ENCODE measurements around the gene HOXC4. TPM values are rescaled to one million over a fixed set of nuclear protein-coding genes. Genes with fewer than 3 reads are reported as not detected.

Gene HOXC4
- total RNA-seq, 1 donor from 2014 or later, result not detected

GRCh38 chr12:54042970-54043853, 10.4 kb upstream of the HOXC4 start:
- peaks cover 69% of the 10 kb centered on the region for H3K27me3 ChIP-seq (ENCODE audit: control insufficient read depth, insufficient read depth, low read length)
- FAIRE-seq, result peak; percentile 60
- H3K4me3 ChIP-seq (ENCODE audit: low read depth, low read length), result no peak overlapping the region

DNA sequence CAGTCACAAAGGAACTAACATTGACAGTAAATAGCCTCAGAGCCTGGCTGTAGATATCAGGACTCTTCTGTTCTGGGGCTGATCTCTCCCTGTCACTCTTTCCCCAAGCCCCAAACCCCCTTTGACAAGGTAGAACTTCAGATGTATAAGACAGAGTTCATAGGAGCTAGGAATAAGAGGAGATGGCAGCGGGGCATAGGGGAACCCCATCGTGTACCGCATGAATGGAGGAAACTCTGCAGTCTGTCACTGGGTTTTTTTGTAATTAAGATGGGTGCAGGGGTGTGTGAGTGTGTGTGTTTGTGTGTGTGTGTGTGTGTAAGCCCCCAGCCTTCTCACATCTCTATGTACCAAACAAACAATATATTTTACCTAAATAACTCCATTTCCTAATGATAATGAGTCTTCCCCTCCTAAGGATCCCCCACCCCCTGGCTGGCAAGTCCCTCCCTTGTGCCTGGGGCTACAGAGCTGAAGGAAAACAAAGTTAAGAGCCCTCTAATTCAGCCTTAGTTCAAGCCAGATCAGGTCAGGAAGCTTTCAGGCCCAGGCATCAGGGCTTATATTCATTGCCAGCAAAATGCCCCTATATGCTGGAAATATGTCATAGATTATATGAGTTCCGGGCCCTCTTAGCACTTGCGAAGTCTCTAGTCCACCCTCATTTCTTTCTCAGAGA, 9.1 kb upstream of the HOXC4 start:
- peaks cover 65% of the 10 kb centered on the region for H3K27me3 ChIP-seq (ENCODE audit: control insufficient read depth, insufficient read depth, low read length)
- DNase-seq (ENCODE audit: low read depth) (no peak), FAIRE-seq (no peak)
- H3K4me3 ChIP-seq (ENCODE audit: low read depth, low read length), result no peak overlapping the region
- TF ChIP-seq, protein P1, sequence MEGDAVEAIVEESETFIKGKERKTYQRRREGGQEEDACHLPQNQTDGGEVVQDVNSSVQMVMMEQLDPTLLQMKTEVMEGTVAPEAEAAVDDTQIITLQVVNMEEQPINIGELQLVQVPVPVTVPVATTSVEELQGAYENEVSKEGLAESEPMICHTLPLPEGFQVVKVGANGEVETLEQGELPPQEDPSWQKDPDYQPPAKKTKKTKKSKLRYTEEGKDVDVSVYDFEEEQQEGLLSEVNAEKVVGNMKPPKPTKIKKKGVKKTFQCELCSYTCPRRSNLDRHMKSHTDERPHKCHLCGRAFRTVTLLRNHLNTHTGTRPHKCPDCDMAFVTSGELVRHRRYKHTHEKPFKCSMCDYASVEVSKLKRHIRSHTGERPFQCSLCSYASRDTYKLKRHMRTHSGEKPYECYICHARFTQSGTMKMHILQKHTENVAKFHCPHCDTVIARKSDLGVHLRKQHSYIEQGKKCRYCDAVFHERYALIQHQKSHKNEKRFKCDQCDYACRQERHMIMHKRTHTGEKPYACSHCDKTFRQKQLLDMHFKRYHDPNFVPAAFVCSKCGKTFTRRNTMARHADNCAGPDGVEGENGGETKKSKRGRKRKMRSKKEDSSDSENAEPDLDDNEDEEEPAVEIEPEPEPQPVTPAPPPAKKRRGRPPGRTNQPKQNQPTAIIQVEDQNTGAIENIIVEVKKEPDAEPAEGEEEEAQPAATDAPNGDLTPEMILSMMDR (IDR thresholded peaks at IDR 0.05; ENCODE audit: insufficient read depth, low read length, severe bottlenecking), result no peak
- no peaks in the 10 kb centered on the region for H3K36me3 ChIP-seq (ENCODE audit: control insufficient read depth, insufficient read depth, low read length)

More at GRCh38 chr12:54042970-54043853, 10.4 kb upstream of the HOXC4 start:
- no peak for DNase-seq (ENCODE audit: low read depth)
- H3K36me3 ChIP-seq (ENCODE audit: control insufficient read depth, insufficient read depth, low read length), result no peaks in the 10 kb centered on the region
- TF ChIP-seq, protein P1 (IDR thresholded peaks at IDR 0.05; ENCODE audit: insufficient read depth, low read length, severe bottlenecking), result no peak

GRCh38 chr12:54045401-54045800, 8.2 kb upstream of the HOXC4 start:
- Histone ChIP-seq H3K27me3 (ENCODE audit: control insufficient read depth, insufficient read depth, low read length) (peaks cover 68% of the 10 kb centered on the region), H3K36me3 (ENCODE audit: control insufficient read depth, insufficient read depth, low read length) (no peaks in the 10 kb centered on the region), H3K4me3 (ENCODE audit: low read depth, low read length) (no peak overlapping the region)
- DNase-seq (ENCODE audit: low read depth), result no peak
- TF ChIP-seq, protein P1 (IDR thresholded peaks at IDR 0.05; ENCODE audit: insufficient read depth, low read length, severe bottlenecking), result no peak
- FAIRE-seq, result no peak

GRCh38 chr12:54045868-54046521, 7.6 kb upstream of the HOXC4 start:
- H3K4me3 ChIP-seq (ENCODE audit: low read depth, low read length), result no peak overlapping the region
- H3K27me3 ChIP-seq (ENCODE audit: control insufficient read depth, insufficient read depth, low read length), result peaks cover 69% of the 10 kb centered on the region
- TF ChIP-seq, protein P1 (IDR thresholded peaks at IDR 0.05; ENCODE audit: insufficient read depth, low read length, severe bottlenecking), result no peak
- no peak for FAIRE-seq
- no peak for DNase-seq (ENCODE audit: low read depth)
- no peaks in the 10 kb centered on the region for H3K36me3 ChIP-seq (ENCODE audit: control insufficient read depth, insufficient read depth, low read length)

DNA sequence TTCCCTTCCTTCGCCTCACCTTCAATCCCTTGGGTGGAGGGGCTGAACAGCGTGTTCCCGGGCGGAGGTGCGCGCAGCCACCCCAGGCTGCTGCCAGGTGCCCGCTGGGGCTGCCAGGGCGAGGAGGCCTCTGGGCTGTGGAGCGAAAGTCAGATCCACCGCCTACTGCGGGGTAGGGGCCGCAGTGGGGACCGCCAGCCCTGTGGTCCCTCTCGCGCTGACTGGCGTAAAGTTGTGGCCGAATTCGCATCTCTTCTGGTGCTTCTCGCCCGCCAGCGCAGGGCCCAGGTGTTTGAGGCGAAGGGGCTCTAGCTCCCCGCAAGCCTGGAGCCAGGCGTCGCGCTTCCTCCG, 6.9 kb upstream of the HOXC4 start:
- Histone ChIP-seq H3K36me3 (ENCODE audit: control insufficient read depth, insufficient read depth, low read length) (no peaks in the 10 kb centered on the region), H3K27me3 (ENCODE audit: control insufficient read depth, insufficient read depth, low read length) (peaks cover 72% of the 10 kb centered on the region), H3K4me3 (ENCODE audit: low read depth, low read length) (no peak overlapping the region)
- TF ChIP-seq, protein P1 (IDR thresholded peaks at IDR 0.05; ENCODE audit: insufficient read depth, low read length, severe bottlenecking), result no peak
- FAIRE-seq (no peak), DNase-seq (ENCODE audit: low read depth) (no peak)
